Mesothelial cell of epicardium (in vitro differentiated cells): Measurements from ENCODE around the gene TTLL1. TPM values are rescaled to one million over a fixed set of nuclear protein-coding genes. Genes with fewer than 3 reads are reported as not detected.

Experiments used
- DNase-seq, 2 experiments: peaks; one replicate each; pipeline ENCODE4 v3.0.0; 2021; ENCODE audit warnings: low spot score in 2 of 2; ENCODE audit not compliant: unreplicated experiment in 2 of 2
- H3K27ac Mint-ChIP-seq: 2 replicates; pipeline ENCODE4 v1.8.0; 2021; ENCODE audit warnings: mixed read lengths
- H3K27me3 Mint-ChIP-seq: 2 replicates; pipeline ENCODE4 v1.8.0; 2021; ENCODE audit warnings: low read depth, mixed read lengths
- H3K36me3 Mint-ChIP-seq: 2 replicates; pipeline ENCODE4 v1.8.0; 2021; ENCODE audit warnings: mixed read lengths
- H3K4me1 Mint-ChIP-seq: 2 replicates; pipeline ENCODE4 v1.8.0; 2021; ENCODE audit warnings: mixed read lengths
- H3K4me3 Mint-ChIP-seq: 2 replicates; pipeline ENCODE4 v1.8.0; 2021; ENCODE audit warnings: mild to moderate bottlenecking, moderate library complexity, mixed read lengths
- H3K9me3 Mint-ChIP-seq: 2 replicates; pipeline ENCODE4 v1.8.0; 2021; ENCODE audit warnings: mixed read lengths
- CTCF ChIP-seq: fragments of 200-600 bp; sonication (generic); IDR thresholded peaks from one replicate; pipeline ENCODE4 v1.5.0; 2021; ENCODE audit warnings: antibody characterized with exemption; ENCODE audit not compliant: unreplicated experiment
- total RNA-seq: library from RNA; stranded (reverse); gene quantifications from 3 replicates; pipeline ENCODE4 v1.2.1, GENCODE V29; 2021

The TTLL1 gene
- total RNA-seq, 1 donor from 2014 or later = 18.0 TPM

GRCh38 chr22:43079742-43080141 lies 9.4 kb downstream of the TTLL1 start:
- no peak for DNase-seq
- Mint-ChIP-seq H3K9me3 (no peaks in the 10 kb centered on the region), H3K4me3 (no peak overlapping the region), H3K4me1 (peaks cover 3% of the 10 kb centered on the region), H3K36me3 (peaks cover 3% of the 10 kb centered on the region), H3K27me3 (no peaks in the 10 kb centered on the region), H3K27ac (no peak overlapping the region)
- TF ChIP-seq CTCF = no peak

- no peak for TF ChIP-seq CTCF
- Mint-ChIP-seq H3K36me3 (peaks cover 3% of the 10 kb centered on the region), H3K27ac (no peak overlapping the region), H3K4me3 (no peak overlapping the region), H3K27me3 (no peaks in the 10 kb centered on the region), H3K9me3 (no peaks in the 10 kb centered on the region), H3K4me1 (peaks cover 3% of the 10 kb centered on the region)
- no peak for DNase-seq
Observed at GRCh38 chr22:43078522-43078921, 10.7 kb downstream of the TTLL1 start.

GRCh38 chr22:43077121-43077877 lies 11.9 kb downstream of the TTLL1 start:
- Mint-ChIP-seq H3K9me3 (no peaks in the 10 kb centered on the region), H3K27ac (no peak overlapping the region), H3K4me1 (peaks cover 3% of the 10 kb centered on the region), H3K4me3 (no peak overlapping the region), H3K27me3 (no peaks in the 10 kb centered on the region), H3K36me3 (peaks cover 4% of the 10 kb centered on the region)
- no peak for DNase-seq
- TF ChIP-seq CTCF = no peak

GRCh38 chr22:43066844-43067385 lies 22.3 kb downstream of the TTLL1 start:
- Mint-ChIP-seq H3K4me1 (no peaks in the 10 kb centered on the region), H3K4me3 (no peak overlapping the region), H3K27ac (no peak overlapping the region), H3K27me3 (no peaks in the 10 kb centered on the region), H3K36me3 (peaks cover 27% of the 10 kb centered on the region), H3K9me3 (no peaks in the 10 kb centered on the region)
- no peak for DNase-seq
- TF ChIP-seq CTCF = no peak

- Mint-ChIP-seq H3K9me3 (no peaks in the 10 kb centered on the region), H3K27ac (no peak overlapping the region), H3K4me3 (no peak overlapping the region), H3K4me1 (no peaks in the 10 kb centered on the region), H3K36me3 (peaks cover 34% of the 10 kb centered on the region), H3K27me3 (no peaks in the 10 kb centered on the region)
- TF ChIP-seq CTCF = no peak
- no peak for DNase-seq
Observed at GRCh38 chr22:43066134-43066533, 23.1 kb downstream of the TTLL1 start.
